Loucy (cell line): Measurements from ENCODE around the gene EIPR1.

ENCODE experiments used
- H2AFZ ChIP-seq: fragments of 200-600 bp; sonication (generic); 2 replicates; pipeline ENCODE4 v1.6.0; 2016; ENCODE audit warnings: antibody characterized with exemption, mild to moderate bottlenecking, low read length, moderate library complexity
- H3F3A ChIP-seq: fragments of 200-600 bp; 2 replicates; pipeline ENCODE4 v1.6.0; 2016; ENCODE audit warnings: antibody characterized with exemption, low read depth, mild to moderate bottlenecking
- H3K27me3 ChIP-seq: fragments of 200-600 bp; sonication (generic); 2 replicates; pipeline ENCODE4 v1.6.1; 2014; ENCODE audit warnings: low read length, mild to moderate bottlenecking; ENCODE audit not compliant: insufficient read depth, poor library complexity, severe bottlenecking
- H3K36me3 ChIP-seq: fragments of 200-600 bp; sonication (generic); 2 replicates; pipeline ENCODE4 v1.6.1; 2016; ENCODE audit warnings: low read length; ENCODE audit not compliant: insufficient read depth
- H3K4me1 ChIP-seq: fragments of 200-600 bp; sonication (generic); 2 replicates; pipeline ENCODE4 v1.5.1; 2014; ENCODE audit warnings: low read length, mild to moderate bottlenecking; ENCODE audit not compliant: insufficient read depth, poor library complexity, severe bottlenecking
- H3K4me2 ChIP-seq: fragments of 200-600 bp; sonication (generic); 2 replicates; pipeline ENCODE4 v1.6.0; 2014; ENCODE audit warnings: antibody characterized with exemption, low read length, low read depth, mild to moderate bottlenecking; ENCODE audit not compliant: poor library complexity, severe bottlenecking
- H3K4me3 ChIP-seq: fragments of 200-600 bp; sonication (generic); 2 replicates; pipeline ENCODE4 v1.5.1; 2014; ENCODE audit warnings: low read length, mild to moderate bottlenecking, mixed read lengths; ENCODE audit not compliant: poor library complexity, severe bottlenecking
- H3K79me2 ChIP-seq: fragments of 200-600 bp; sonication (generic); 2 replicates; pipeline ENCODE4 v1.6.1; 2014; ENCODE audit warnings: low read length; ENCODE audit not compliant: insufficient read depth
- H3K9ac ChIP-seq: fragments of 200-600 bp; sonication (generic); 2 replicates; pipeline ENCODE4 v1.6.0; 2014; ENCODE audit warnings: mild to moderate bottlenecking, low read depth, low read length, moderate library complexity; ENCODE audit not compliant: poor library complexity, severe bottlenecking
- H3K9me2 ChIP-seq: fragments of 200-600 bp; sonication (generic); replicated peaks from 2 replicates; pipeline ENCODE4 v1.6.1; 2016; ENCODE audit warnings: low read depth, low read length, mixed read lengths
- H3K9me3 ChIP-seq: fragments of 200-600 bp; sonication (generic); 2 replicates; pipeline ENCODE4 v1.6.1; 2014; ENCODE audit warnings: mild to moderate bottlenecking, antibody characterized with exemption, low read length, low read depth; ENCODE audit not compliant: insufficient read depth
- H4K20me1 ChIP-seq: fragments of 200-600 bp; sonication (generic); 2 replicates; pipeline ENCODE4 v1.6.0; 2014; ENCODE audit warnings: antibody characterized with exemption, low read length, mild to moderate bottlenecking; ENCODE audit not compliant: insufficient read depth, poor library complexity, severe bottlenecking
- EZH2phosphoT487 ChIP-seq: fragments of 200-600 bp; IDR thresholded peaks from 2 replicates; pipeline ENCODE4 v1.6.1; 2018; ENCODE audit warnings: antibody characterized with exemption, mild to moderate bottlenecking, moderate library complexity, borderline replicate concordance
- TF ChIP-seq, protein P1 (sequence below): fragments of 200-600 bp; sonication (generic); conservative IDR thresholded peaks from 2 replicates; pipeline ENCODE4 v1.5.1; 2014; ENCODE audit warnings: mild to moderate bottlenecking, antibody characterized with exemption, low read length

EIPR1 gene

DNA sequence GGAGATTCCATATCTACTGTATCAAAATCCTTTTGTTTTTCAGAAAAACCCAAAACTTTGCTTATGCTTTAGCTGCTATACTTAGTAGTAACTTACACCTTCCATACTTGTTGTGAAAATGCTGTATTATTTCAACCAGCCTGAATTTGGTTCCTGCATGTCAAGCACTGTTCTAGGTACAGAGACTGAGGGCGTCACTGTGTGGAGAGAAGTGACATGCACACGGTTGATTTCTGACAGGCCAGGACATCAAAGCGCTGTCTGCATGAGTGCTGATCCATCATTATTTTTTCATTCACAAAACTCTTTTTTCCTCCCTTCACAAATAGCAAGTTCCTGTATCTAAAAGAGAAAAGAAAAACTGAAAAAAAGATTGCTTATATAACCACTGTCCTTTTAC is 33.5 kb upstream of the EIPR1 start:
- Histone ChIP-seq H4K20me1 (no peaks in the 10 kb centered on the region), H3K4me2 (no peak overlapping the region), H3K36me3 (peaks cover 17% of the 10 kb centered on the region; the same call in 1 of the 2 replicates), H3K79me2 (no peaks in the 10 kb centered on the region), H3K4me3 (no peak overlapping the region), H3K27me3 (no peaks in the 10 kb centered on the region), H3K4me1 (no peaks in the 10 kb centered on the region), H2AFZ (no peak overlapping the region), H3K9me3 (no peaks in the 10 kb centered on the region), H3K9me2 (no peaks in the 10 kb centered on the region), H3K9ac (no peak overlapping the region), H3F3A (no peaks in the 10 kb centered on the region)
- no peak for TF ChIP-seq EZH2phosphoT487
- TF ChIP-seq, protein P1, sequence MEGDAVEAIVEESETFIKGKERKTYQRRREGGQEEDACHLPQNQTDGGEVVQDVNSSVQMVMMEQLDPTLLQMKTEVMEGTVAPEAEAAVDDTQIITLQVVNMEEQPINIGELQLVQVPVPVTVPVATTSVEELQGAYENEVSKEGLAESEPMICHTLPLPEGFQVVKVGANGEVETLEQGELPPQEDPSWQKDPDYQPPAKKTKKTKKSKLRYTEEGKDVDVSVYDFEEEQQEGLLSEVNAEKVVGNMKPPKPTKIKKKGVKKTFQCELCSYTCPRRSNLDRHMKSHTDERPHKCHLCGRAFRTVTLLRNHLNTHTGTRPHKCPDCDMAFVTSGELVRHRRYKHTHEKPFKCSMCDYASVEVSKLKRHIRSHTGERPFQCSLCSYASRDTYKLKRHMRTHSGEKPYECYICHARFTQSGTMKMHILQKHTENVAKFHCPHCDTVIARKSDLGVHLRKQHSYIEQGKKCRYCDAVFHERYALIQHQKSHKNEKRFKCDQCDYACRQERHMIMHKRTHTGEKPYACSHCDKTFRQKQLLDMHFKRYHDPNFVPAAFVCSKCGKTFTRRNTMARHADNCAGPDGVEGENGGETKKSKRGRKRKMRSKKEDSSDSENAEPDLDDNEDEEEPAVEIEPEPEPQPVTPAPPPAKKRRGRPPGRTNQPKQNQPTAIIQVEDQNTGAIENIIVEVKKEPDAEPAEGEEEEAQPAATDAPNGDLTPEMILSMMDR: no peak

- H3F3A ChIP-seq: no peaks in the 10 kb centered on the region
- peaks cover 15% of the 10 kb centered on the region; the same call in 1 of the 2 replicates for H3K36me3 ChIP-seq
- H3K27me3 ChIP-seq: no peaks in the 10 kb centered on the region
- no peak overlapping the region for H3K4me2 ChIP-seq
- no peak overlapping the region for H3K9ac ChIP-seq
- TF ChIP-seq EZH2phosphoT487: no peak
- TF ChIP-seq, protein P1: no peak
- no peaks in the 10 kb centered on the region for H3K4me1 ChIP-seq
- no peak overlapping the region for H2AFZ ChIP-seq
- H3K4me3 ChIP-seq: no peak overlapping the region
- H3K79me2 ChIP-seq: no peaks in the 10 kb centered on the region
- no peaks in the 10 kb centered on the region for H3K9me2 ChIP-seq
- H3K9me3 ChIP-seq: no peaks in the 10 kb centered on the region
- no peaks in the 10 kb centered on the region for H4K20me1 ChIP-seq
Observed at GRCh38 chr2:3409627-3410170, 32.1 kb upstream of the EIPR1 start.

- H3K4me2 ChIP-seq: no peak overlapping the region
- no peaks in the 10 kb centered on the region for H3K79me2 ChIP-seq
- H3K27me3 ChIP-seq: no peaks in the 10 kb centered on the region
- no peak overlapping the region for H3K9ac ChIP-seq
- TF ChIP-seq EZH2phosphoT487: no peak
- TF ChIP-seq, protein P1: no peak
- H3K36me3 ChIP-seq: peaks cover 17% of the 10 kb centered on the region; the same call in 1 of the 2 replicates
- no peaks in the 10 kb centered on the region for H3F3A ChIP-seq
- no peak overlapping the region for H2AFZ ChIP-seq
- H3K4me3 ChIP-seq: no peak overlapping the region
- H3K4me1 ChIP-seq: no peaks in the 10 kb centered on the region
- no peaks in the 10 kb centered on the region for H3K9me3 ChIP-seq
- H4K20me1 ChIP-seq: no peaks in the 10 kb centered on the region
- H3K9me2 ChIP-seq: no peaks in the 10 kb centered on the region
Observed at GRCh38 chr2:3408781-3409180, 31.2 kb upstream of the EIPR1 start.
